Gastroesophageal sphincter (tissue), 3 donors: ENCODE results near the gene CNTNAP5.

Source experiments
- POLR2A ChIP-seq, 2 donors: fragments of 450-650 bp; IDR thresholded peaks; one replicate each; pipeline ENCODE4 v1.6.1; 2017; ENCODE audit warnings: antibody characterized with exemption in 2 of 2, mild to moderate bottlenecking in 2 of 2, moderate library complexity in 1 of 2
- POLR2AphosphoS5 ChIP-seq: sonication (generic); formaldehyde crosslinking; IDR thresholded peaks from one replicate; pipeline ENCODE4 v1.6.1; 2017; ENCODE audit warnings: antibody characterized with exemption
- TF ChIP-seq, protein P1 (sequence below), 4 experiments: fragments of 200-600 bp in 2 of 4; fragments of 450-650 bp in 2 of 4; sonication (generic) in 1 of 4; IDR thresholded peaks; one replicate each; pipeline ENCODE4 v1.5.1; 2017 to 2019; ENCODE audit warnings: antibody characterized with exemption in 4 of 4, mild to moderate bottlenecking in 2 of 4, moderate library complexity in 2 of 4

DNA sequence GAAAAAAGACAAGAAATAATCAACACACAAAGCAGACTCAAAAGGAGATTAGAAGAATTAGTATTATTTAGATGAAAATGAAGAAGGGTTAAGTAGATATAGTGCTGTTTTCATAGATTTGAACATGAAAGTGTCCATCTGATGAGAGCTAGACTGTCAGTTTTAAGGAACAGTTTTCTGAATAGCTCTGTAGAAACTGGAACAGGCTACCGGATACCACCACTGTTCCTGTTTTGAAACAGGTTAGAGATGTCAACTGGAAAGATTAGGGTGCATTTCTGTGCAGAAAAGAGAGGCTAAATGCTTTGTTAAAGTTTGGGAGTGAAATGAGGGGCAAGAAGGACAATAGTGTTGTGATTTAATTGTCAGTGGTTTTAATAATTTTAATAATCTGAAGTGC, 908.8 kb downstream of the CNTNAP5 start:
- TF ChIP-seq POLR2AphosphoS5 (no peak), POLR2A (IDR thresholded peaks at IDR 0.05) (no peak)
- TF ChIP-seq, protein P1, sequence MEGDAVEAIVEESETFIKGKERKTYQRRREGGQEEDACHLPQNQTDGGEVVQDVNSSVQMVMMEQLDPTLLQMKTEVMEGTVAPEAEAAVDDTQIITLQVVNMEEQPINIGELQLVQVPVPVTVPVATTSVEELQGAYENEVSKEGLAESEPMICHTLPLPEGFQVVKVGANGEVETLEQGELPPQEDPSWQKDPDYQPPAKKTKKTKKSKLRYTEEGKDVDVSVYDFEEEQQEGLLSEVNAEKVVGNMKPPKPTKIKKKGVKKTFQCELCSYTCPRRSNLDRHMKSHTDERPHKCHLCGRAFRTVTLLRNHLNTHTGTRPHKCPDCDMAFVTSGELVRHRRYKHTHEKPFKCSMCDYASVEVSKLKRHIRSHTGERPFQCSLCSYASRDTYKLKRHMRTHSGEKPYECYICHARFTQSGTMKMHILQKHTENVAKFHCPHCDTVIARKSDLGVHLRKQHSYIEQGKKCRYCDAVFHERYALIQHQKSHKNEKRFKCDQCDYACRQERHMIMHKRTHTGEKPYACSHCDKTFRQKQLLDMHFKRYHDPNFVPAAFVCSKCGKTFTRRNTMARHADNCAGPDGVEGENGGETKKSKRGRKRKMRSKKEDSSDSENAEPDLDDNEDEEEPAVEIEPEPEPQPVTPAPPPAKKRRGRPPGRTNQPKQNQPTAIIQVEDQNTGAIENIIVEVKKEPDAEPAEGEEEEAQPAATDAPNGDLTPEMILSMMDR (IDR thresholded peaks at IDR 0.05) = no peak
